H4 (cell line): ENCODE data around the gene C17orf50. TPM values are rescaled to one million over a fixed set of nuclear protein-coding genes. Genes with fewer than 3 reads are reported as not detected.
A peak's percentile ranks its signal among the peaks of the same experiment; 100 is the strongest.

Source experiments
- DNase-seq: peaks from one replicate; pipeline ENCODE4 v3.0.0-alpha.2; 2015; ENCODE audit warnings: low spot score
- total RNA-seq: library from RNA; depleted of rRNA; stranded (reverse); fragments of >200 nt; shearing (Covaris generic); gene quantifications from 2 replicates; pipeline ENCODE4 v1.2.3, GENCODE V29; 2014; rRNA removed

C17orf50 gene
- not detected in 2 replicates for total RNA-seq

GRCh38 chr17:35760587-35760986 is at the start of gene C17orf50:
Gene C17orf50, plus strand, starts transcription at chr17:35760887. Its CDS starts 55 bp downstream, at chr17:35760942.
- DNase-seq = no peak

- DNase-seq = no peak
These were observed 49.7 kb upstream of the C17orf50 start for GRCh38 chr17:35710950-35711349.

DNA sequence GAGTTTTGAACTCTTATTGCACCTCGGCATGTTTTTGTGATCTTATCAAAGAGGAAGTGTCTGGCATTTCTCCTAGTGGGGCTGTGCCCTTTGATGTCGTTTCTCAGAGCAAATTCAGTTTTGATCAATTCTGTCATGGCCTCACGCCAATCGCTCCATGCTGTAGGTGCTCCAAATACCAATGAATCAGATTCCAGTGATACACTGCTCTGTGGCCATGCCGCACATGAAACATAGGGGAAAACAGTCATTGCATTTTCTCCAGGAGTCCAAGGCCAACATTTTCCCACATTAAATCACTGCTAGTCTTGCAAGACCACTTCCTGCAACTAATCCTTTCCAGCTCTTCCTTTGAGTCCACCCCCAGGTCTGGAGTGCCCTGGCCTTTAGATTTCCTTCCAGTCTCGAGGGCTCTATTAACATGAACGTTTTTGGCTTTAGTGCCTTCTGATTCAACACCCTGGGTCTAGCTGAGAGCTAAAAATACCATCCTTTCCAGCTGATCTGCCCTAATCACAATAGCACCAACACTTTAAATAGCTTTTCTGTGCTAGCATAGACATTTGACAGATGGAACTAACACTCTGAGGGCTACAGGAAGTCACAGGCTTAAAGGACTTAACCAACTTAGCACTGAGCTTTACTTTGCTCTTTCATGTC is 47.5 kb upstream of the C17orf50 start:
- no peak for DNase-seq

GRCh38 chr17:35714988-35715387 is 45.7 kb upstream of the C17orf50 start:
- no peak for DNase-seq

DNA sequence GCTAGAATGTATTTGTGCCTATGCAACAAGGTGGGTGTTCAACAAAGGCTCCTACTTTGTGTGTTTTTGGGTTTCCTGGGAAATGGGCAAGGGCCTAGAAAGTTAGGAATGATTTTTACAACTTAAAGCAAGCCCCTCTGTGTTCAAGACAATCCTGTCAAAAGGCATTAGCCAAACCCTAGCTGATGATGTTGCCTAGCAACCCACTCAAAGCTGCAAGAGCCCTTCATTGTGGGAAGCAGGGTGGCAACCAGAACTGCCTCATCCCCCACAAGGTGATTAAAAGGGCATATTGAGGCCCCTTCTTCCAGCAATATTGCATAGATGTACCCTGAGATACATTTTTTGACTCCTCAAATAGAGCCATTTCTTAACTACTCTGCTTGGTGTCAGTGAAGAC is 45.3 kb upstream of the C17orf50 start:
- DNase-seq = no peak

DNA sequence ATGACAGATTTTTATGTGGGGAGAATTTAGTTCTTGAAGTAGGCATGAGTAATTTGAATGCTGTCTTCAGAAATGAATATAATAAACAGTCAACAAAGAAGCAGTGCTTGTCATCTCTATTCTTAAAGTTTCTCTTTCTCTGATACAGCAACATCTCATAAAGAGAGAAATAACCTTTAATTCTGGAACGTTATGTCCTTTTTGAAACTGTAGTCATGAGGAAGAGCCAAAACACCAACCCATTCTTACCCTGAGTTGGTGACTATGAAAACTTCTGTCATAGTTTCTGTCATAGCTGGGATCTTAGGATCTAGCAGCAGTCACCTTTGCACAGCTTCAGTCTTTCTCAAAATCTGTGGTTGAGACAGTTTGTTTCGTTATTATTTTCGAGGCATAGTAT is 44.5 kb upstream of the C17orf50 start:
- no peak for DNase-seq

DNA sequence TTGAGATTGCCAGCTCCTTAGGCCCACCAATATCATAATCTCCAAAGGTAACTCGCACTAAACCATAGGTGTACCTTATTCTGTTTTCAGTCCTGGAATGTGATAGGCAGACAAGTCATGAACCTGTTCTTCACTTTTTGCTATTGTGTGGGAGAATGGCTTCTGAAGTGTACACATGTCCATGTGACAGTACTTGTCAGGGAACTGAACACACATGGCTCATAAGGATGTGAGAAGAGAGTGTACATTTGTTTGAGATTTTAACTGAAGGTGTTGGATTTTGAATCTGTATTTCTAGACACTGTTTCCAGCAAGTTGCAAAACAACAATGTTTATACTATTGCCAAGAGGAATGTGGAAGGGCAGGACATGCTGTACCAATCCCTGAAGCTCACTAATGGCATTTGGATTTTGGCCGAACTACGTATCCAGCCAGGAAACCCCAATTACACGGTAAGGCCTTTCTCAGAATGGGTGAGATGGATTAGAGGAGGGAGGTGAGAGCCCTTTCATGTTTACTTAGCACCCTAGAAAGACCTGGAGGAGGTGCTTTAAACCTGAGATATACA is 43.7 kb upstream of the C17orf50 start:
- DNase-seq = no peak

DNA sequence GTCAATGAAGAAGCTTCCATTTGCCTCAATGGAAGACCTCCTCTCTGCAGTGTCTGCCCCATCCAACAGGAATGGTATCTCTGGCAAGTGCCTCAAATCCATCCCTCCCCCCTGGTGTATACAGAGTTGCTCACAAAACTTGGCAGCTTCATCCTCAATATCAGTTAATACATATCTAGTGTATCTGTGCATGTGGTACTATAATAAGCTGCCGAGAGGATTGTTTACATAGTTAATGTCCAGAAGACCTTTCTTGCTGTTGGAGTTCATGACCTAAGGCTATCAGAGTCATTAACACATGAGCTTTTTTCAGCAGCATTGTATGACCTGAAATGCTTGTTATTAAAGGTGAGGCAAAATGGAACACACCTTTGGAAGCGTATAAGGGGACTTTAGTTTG is 43.2 kb upstream of the C17orf50 start:
- DNase-seq = no peak

DNA sequence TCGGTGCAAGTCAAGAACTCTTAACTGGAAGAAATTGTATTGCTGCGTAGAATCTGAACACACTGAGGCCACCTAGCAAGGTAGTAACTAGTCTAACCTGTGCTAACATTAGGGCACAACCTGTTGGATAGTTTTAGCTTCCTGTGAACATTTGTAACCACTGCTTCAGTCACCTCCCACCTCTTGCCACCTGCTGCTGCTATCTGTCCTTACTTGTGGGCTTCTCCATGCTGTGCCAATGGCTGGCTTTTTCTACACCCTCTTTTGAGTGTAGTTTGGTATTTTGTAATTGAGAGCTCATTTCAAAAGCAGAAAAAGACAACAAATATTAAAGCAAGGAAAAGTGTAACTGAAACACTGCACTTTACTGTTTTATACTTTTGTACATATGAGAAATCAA is 37.0 kb upstream of the C17orf50 start:
- DNase-seq = no peak

DNA sequence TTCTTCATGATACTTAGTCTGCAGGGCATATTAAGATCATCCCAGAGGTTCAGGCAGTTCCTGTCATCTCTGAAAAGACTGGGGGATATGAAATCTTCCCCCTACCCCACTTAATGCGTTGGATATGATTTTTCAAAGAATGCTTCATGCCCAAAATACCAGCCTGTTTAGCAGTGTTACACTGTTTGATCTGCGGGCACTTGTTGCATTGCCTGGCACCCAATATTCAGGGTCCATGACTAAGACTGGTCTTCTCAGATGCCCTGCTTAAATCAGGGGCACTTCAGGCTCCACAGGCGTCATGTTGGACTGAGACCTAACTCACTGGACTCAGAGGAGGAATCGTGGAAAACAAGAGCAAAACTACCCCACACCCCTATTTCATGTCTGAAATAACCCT is 35.6 kb upstream of the C17orf50 start:
- no peak for DNase-seq

DNA sequence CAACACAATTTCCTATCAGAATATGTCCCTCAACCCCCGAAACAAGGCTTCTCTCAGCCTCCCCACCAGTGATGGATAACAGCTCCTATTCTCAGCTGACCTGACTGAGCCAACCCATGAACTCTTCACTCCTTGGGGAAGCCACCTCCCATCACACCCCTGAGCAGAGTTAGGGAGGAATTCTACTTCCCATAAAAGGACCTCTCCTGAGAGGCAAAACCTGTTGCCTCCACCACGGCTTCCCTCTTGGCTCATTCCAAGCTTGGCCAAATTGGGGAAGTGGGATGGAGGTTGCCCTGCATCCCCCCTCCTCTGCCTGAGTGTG is 34.9 kb upstream of the C17orf50 start:
- no peak for DNase-seq

GRCh38 chr17:35726127-35726952 is 34.3 kb upstream of the C17orf50 start:
- DNase-seq = peak; percentile 43

GRCh38 chr17:35726953-35727460 is 33.7 kb upstream of the C17orf50 start:
- DNase-seq = no peak

DNA sequence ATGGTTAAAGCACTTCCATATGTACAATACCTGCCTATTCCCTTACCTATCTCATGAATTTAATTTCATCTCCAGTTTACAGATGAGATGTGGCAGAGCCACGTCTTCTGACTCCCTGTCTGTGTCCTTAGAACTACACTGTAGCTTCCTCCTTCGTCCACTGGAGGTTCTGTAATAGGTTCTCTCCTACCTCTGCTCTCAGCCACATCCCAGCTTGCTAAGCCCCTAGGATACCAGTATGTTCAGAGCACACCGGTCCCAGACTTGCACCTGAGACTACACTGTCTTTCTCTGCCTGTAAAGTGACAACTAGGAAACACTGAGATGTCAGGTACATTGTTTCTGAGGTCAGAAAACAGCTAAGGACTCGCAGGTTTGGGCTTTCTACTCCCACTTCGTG is 33.1 kb upstream of the C17orf50 start:
- DNase-seq = no peak

DNA sequence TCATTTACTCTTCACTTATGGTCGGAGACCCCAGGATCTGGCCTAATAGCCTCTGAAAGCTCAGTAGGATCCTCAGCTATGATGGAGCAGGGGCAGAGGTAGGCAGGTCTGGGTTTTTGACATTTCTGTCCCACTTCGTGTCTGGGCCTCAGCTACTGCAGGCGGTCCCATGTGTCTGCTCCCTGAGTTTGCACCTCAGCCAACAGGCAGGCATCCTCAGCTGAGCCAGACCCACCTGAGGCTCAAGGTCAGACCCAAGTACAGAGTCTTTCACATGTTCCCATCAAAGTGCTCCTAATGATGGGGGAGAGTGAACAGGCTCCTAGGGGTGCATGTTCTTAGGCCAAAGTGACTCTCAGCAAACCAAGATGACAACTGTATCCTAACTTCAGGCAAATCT is 32.1 kb upstream of the C17orf50 start:
- DNase-seq = no peak

- no peak for DNase-seq
These were observed 31.3 kb upstream of the C17orf50 start for GRCh38 chr17:35729405-35729833.

DNA sequence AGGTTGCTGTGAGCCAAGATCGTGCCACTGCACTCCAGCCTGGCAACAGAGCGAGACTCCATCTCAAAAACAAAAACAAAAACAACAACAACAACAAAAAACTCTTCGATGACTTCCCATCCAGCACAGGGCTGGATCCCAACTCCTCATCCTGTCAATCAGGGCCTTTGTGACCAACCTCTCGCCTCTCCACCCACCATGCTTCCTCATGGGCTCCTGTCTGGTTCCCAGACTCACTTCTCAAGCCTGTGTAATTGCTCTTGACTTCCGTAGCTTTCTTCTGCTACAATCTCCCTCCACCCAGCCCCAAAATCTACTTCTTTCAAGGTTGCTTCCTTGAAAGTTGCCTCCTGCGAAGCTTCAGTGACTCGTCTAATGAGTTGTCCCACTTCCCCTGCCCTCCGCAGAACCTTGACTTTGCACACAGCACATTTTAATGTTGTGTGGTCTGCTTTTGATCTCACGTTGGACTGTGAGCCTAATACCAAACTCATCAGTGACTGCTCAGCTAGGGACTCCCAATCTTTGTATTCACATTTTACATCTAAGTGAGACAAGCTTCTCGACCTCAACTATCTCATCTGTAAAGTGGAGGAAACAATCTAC is 30.2 kb upstream of the C17orf50 start:
- no peak for DNase-seq

GRCh38 chr17:35731239-35731916 is 29.3 kb upstream of the C17orf50 start, which contains the start of gene RASL10B:
Gene RASL10B, plus strand, starts transcription at chr17:35731639. Its CDS starts 3,546 bp downstream, at chr17:35735185.
- peak; percentile 30 for DNase-seq

DNA sequence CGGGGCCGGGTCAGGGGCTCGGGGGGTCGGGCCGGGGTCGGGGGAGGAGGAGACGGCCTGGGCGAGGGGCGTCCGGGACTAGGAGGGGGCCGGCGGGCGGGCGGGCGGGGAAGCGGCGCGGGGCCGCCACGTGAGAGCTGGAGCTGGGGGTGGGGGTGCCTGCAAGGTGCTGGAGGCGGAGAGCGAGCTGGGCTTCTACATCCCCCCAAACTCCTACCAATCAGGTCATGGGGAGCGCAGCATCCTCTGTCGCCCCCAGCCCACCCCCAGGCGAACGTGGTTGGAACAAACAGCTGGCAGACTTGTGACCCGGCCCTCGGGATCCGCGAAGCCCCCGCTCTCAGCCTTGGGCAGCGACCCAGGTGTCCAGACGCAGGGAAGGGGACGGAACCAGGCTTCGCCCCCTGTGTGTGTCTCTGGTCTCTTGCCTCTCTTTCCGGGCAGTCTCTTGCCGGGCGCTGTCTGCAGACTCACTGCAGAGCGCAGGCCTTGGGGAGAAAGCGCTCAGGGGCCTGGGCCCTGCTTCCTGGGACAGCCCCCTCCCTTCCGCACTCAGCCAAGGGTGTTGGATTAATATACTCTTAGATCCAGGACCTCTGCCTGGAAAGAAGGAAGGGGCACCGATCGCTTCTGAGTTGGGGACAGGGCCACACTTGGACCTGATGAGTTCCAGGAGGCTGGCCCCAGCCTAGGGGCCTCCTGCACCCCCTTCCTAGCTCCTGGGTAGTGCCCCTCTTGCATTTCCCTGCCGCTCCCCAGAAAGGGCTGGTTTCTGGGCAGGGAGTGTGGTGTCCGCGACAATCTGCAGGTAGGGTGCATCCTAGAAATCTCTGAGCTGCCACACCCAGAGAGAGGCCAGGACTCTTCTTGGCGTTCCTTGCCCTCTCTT is 28.5 kb upstream of the C17orf50 start:
- DNase-seq = no peak

- DNase-seq = no peak
These were observed 27.9 kb upstream of the C17orf50 start for GRCh38 chr17:35732806-35733136.

GRCh38 chr17:35733366-35733765 is 27.3 kb upstream of the C17orf50 start:
- no peak for DNase-seq
